HG02973 (cell line): ENCODE results near the gene FOXJ1.
"Not testable (repeated sequence)": the region's sequence is repeated elsewhere in the genome, so short reads cannot be mapped to it uniquely, and the experiment has no call there.

Source experiments
- ATAC-seq: cut with Tn5 transposase; IDR thresholded peaks from one replicate; pipeline ENCODE4 v1.9.1; 2021; ENCODE audit warnings: moderate library complexity; ENCODE audit not compliant: unreplicated experiment

Gene FOXJ1, protein sequence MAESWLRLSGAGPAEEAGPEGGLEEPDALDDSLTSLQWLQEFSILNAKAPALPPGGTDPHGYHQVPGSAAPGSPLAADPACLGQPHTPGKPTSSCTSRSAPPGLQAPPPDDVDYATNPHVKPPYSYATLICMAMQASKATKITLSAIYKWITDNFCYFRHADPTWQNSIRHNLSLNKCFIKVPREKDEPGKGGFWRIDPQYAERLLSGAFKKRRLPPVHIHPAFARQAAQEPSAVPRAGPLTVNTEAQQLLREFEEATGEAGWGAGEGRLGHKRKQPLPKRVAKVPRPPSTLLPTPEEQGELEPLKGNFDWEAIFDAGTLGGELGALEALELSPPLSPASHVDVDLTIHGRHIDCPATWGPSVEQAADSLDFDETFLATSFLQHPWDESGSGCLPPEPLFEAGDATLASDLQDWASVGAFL

GRCh38 chr17:76141212-76142038, at the start of gene FOXJ1:
Gene FOXJ1, minus strand, starts transcription at chr17:76141245. Its CDS starts 850 bp downstream, at chr17:76140395.
- peak; percentile 58 for ATAC-seq

DNA sequence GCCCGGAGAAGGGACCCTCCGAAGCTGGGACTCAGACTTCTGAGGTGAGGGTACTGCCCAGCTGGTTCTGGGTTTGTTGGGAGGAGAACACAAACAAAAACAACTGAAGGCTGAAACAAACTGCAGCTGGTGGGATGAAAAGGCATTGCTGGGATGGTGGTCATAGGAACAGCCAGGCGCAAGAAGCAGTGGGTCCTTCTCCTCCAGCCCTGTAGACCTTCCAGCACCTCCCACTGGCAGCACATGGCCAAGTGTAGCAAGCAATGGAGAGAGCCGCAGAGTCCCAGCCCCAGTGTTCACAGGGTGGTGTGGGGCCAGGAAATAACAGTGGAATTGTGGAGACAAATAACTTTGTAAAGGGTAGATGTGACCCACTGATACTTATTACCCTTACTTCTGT, 48.7 kb upstream of the FOXJ1 start:
- no peak for ATAC-seq

DNA sequence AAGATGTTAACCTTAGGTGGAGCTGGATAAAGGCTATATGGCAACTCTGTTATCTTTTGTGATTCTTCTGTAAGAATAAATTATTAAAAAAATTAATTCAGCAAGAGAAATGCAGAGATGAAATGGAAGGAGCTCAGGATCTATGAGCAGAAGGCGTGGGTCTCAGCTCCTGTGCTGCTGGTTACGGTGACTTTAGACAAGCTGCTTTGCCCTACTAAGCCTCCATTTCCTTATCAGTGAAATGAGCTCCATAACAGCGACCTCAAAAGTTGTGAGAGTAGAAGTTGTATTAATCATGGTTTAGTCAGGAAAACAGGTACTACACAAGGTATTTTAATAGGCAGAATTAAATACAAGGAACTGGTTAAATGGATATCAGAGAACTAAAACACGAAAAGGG, 48.2 kb upstream of the FOXJ1 start:
- no peak for ATAC-seq

DNA sequence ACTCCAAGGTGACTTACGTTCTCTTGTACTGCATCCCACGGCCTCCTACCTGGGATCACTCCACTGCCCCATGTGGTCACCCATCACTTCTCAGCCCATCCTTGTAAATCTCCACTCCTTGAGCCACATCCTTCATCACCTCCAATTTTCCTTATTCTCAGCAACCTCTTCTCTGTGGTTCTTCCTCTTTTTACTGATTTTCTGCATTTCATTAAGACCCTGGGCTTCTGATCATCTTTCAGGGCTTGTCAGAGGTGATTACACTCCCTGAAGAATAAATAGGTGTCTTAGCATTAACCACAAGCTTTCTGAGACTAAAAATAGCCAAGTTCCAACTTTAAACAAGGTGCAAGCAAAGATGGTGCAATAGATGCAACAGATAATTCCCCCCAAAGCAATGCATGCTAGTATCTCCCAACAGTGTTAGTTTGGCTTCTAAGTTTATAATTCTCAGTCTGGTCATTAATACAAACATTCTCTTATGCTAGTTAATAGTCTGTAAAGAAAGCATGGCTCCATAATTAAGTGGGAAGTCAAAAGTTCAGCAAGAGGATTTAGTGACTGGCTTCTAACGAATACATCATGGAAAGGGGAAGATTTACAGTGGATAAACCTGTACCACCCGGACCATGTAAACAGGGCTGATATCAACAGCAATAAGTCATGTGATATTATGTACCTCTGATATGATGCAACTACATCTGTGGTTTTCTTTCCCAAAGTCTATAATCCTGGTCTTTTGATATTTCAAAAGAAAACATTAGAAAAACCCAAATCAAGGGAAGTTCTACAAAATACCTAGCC, 47.4 kb upstream of the FOXJ1 start:
- ATAC-seq = no peak

DNA sequence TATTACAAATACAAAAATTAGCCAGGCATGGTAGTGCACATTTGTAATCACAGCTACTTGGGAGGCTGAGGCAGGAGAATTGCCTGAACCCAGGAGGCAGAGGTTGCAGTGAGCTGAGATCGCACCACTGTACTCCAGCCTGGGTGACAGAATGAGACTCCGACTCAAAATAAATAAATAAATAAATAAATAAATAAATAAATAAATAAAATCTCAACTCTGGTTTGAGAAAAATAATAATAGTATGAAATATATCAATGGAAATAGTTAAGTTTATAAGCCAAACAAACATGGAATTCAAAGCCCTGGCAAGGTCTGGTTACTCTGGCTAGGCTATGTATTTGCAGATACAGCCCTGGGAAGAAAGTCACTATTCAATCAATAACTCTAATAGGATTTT, 45.7 kb upstream of the FOXJ1 start:
- not testable (repeated sequence) for ATAC-seq

DNA sequence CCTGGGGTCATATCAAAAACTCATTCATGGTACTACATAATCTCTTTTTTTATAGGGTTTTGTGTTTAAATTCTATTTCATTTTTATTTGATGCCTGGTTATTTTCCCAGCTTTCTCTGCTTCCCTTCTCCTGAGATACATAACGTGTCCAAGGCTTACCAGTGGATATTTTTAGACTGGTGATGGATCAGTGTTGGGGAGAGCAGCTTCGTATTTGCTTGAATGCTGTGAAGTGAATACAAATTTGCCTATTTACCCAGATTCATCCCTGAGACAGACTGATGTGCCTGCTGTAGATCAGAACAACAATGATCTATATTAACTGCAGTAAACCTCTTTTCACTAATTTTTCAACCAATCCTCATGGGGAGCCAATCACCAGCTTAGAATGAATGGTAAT, 43.2 kb upstream of the FOXJ1 start:
- no peak for ATAC-seq

DNA sequence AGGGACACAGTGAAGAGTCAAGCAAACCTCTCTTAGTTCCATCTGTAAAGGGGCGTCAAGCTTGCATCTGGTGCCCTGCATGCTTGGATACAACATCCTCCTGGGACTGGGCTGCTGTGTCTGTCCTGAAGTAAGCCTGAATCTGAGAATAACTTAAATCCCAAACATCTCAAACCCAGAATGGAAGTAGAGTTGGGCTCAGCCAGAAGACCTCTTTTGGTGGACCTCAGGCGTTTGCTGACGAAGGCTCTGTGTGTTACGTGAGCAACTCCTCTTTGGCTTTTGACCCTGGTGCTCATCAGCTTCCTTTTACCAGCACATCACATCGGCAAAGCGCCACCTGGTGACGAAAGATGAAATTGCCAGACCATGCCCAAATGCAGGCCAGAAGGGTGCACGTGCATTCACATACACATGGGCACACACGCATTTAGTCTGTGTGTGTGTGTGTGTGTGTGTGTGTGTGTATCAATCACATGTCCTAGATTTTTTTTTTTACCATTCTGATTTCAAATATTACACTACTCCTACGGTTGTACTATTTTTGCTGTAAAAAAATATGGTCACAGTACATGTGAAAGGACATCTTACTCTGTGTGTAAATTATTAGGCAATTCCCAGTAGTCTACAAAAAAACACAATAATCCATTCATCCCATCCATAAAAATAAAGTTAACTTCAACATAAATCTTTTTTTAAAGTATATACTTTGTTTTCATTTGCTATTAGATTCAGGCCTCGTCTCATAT, 41.1 kb upstream of the FOXJ1 start:
- peak; percentile 57 for ATAC-seq

DNA sequence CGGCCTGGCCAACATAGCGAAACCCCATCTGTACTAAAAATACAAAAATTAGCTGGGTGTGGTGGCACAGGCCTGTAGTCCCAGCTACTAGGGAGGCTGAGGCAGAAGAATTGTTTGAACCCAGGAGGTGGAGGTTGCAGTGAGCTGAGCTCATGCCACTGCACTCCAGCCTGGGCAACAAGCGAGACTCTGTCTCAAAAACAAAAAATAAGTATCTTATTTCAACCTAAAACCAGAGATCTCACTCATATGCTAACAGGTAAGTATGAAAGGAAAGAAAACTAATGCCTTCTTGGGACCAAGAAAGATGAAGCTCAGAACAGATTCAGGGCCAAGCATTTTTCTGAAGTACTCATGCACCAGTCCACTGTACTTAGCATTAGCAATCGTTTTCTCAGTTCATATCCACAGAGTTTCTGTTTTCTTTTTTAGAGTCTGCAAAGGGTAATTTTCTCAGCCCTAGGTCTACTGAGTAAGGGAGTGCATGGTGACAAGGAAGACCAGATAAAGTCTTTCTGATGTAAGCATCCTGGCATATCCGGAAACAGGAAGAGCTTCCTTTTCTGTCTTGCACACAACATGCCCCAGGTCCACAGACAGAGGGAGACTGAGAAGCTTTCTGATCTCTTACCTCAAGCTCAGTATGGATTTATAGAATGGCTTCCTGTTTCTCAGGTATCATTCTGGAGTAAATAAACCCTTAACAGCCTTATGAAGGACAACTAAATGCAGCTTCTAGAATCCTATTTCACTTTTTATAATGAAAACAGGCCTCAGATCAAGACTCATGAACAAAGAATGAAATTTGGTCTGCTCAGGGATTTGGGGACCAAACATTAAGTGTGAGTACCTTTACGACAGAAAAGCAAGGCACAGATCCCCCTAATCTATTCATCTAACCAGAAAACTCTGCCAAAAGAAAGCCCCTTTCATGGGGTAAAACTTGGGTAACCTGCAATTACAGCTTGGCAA, 38.7 kb upstream of the FOXJ1 start:
- no peak for ATAC-seq

DNA sequence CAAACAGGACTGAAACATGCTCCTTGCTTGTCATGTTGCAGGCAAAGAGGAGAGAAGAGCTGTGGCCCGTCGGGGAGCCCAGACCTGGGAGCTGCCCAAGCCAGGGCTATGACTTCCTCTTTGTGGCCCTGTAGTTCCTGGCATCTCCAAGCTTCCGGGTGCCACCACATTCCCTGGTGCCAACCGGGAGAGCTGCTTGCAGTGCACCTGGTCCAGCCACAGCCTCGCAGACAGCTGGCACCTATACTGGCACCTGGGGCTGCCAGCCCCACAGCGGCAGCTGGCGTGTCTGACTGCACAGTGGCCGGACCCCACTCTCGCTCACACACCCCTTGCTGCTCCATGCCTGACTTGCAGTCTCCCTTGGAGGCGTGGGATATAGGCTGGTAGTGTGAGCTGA, 37.1 kb upstream of the FOXJ1 start:
- no peak for ATAC-seq

GRCh38 chr17:76176701-76177574, 35.9 kb upstream of the FOXJ1 start:
- no peak for ATAC-seq

DNA sequence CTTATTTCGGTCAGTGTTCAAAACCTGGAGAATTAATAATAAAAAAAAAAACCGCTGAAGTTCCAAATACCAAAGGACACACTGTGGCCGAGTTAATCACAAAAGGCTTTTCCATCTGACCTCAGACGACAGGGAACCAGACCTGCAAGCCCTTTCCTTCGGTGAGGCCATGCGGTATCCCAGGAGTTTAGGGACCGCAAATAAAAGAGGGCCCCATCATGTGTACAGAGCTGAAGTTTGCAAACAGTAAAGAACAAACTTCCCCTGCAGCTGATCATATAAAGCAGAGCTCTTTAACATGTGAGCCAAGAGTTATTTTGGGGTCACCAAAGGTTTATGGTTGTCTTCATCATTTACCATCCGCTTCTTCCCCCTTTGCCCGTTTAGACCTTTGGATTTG, 33.0 kb upstream of the FOXJ1 start:
- no peak for ATAC-seq

GRCh38 chr17:76173474-76173873, 32.4 kb upstream of the FOXJ1 start:
- ATAC-seq = no peak

DNA sequence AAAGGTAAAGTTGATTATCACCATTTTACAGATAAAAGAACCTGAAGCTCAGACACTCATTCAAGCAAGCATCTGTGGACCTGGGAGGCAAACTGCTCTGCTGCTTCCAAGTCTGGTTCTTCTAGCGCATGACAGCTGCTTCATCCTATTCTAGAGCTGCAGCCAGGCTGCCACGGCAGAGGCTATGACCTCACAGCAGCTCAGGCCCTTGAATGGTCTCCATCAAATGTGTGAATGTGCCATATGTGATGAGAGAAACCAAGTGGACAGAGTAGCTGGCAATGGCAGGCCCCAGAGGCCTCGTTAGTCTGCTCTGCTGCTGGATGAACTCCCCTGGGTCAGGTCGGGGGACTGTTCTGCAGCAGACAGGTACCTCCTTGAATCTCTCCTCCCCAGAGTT, 30.7 kb upstream of the FOXJ1 start:
- no peak for ATAC-seq

GRCh38 chr17:76170114-76170513, 29.1 kb upstream of the FOXJ1 start:
- ATAC-seq = no peak

GRCh38 chr17:76166906-76167305, 25.9 kb upstream of the FOXJ1 start:
- no peak for ATAC-seq

DNA sequence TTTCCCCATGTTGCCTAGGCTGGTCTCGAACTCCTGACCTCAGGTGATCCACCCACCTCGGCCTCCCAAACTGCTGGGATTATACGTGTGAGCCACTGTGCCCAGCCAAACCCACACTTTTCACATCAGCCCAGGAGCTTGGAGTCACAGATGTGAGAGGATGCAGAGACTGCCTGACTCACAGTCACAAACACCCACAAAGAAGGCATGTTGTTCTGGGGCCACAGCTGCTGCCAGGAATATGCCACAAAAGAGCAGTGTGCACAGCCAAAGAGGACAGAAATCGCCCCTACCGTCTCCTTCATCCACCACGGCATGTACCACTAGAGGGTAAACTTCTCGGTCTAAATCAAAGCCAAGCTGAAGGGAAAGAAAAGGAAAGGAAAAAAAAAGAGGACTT, 25.1 kb upstream of the FOXJ1 start:
- no peak for ATAC-seq

DNA sequence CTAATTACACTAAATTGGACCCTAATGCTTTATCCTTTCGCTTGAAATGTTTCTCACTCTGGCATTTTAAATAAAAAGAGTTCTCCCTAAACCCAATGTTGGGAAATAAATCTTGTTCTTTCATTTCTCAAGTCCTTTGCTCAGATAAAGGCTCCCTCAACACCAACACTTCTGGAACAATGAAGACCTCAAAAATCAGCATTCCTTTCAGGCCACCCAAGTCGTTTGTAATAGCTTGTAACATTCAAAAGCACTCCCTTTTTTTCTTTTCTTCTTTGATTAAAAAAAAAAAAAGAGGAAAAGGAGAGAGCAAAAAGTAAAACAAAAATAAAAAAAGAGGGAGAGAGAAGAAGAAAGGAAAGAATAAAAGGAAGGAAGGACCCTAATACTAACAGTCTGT, 23.3 kb upstream of the FOXJ1 start:
- ATAC-seq = no peak

GRCh38 chr17:76163919-76164318, 22.9 kb upstream of the FOXJ1 start:
- no peak for ATAC-seq
